Measurements from ENCODE around the gene RND1.

- no peak for TF ChIP-seq CTCF (IDR thresholded peaks at IDR 0.05)
- TF ChIP-seq POLR2A (IDR thresholded peaks at IDR 0.05), result no peak
- no peak for TF ChIP-seq EP300 (IDR thresholded peaks at IDR 0.05; ENCODE audit: low read depth)
Observed at GRCh38 chr12:48824905-48825304, 40.8 kb downstream of the RND1 start.
